ENCODE results near the gene CDH6. TPM values are rescaled to one million over a fixed set of nuclear protein-coding genes. Genes with fewer than 3 reads are reported as not detected.
A peak's percentile ranks its signal among the peaks of the same experiment; 100 is the strongest.

The CDH6 gene
- total RNA-seq, 1 experiment from 2014 or later: 0.12 TPM

DNA sequence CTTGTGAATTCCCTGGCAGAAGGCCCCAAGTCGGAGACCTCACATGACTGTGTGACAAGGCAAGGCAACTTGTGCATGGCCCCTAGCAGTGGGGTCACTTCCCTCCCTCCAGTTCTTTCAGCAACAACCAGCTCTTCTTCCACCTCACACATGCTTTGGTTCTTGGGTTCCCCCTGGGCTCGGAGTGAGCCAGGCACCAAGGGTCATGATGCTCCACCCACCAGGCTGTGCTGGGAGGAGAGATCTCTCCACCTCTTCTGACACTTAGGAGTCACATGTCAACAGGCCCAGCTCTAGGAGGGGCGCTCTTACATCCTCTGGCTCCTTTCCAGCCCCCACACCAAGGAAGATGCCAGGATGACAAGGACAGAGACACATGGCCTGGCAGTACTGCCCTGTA is 56.7 kb downstream of the CDH6 start:
- DNase-seq (ENCODE audit: low read depth): no peak

DNA sequence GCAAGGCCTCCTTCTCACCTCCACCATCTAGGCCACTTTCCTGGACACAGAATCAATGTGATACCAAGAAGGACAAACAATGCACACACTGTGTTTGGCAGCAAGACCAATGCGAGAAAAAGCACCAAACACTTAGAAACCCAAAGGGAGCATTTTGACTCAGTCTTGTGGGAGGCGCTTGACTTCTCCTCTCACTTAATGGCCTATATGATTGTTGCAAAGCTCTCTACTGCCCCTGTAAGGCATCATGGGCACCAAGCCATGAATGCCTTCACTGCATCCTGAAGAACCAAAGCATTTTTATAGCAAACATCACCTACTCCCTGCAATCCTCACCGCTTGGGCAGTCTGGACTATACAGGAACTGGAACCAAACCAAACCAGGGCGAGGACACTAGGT is 57.5 kb downstream of the CDH6 start:
- no peak for DNase-seq (ENCODE audit: low read depth)

DNA sequence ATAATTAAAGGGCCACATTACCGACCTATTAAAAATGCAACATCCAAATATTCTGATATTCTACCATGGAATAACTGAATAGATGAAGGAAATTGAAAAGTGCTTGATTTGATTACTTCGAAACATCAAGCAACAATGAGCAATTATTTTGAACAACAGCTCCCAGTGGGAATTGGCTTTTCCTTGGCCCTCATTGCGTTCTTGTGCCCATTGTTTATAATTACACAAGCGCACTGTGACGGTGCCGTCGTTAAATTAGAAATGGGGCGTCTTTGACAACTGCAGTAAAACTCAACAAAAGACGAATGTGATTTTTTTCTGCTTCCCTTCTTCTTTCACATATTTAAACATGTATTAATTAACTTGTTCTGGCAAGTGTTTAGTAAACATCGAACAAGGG is 61.6 kb downstream of the CDH6 start:
- DNase-seq (ENCODE audit: low read depth): no peak

DNA sequence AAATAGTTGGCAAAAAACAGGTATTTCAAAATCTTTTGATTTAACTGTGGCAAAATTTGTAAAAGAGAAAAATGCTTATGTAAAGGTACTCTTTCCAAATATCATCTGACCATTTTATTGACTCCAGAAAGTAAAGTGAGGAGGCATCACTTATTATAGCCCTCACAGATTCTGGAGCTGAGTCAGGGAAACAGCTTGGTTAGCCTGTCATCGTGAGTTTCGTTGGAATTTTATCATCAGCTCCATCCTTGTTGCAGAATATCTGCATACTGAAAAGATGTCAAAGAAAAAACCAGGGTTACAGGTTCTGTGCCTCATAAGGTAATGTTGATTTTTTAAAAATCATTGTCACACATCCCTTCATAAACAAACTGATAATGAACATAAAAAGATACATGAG is 74.8 kb downstream of the CDH6 start:
- DNase-seq (ENCODE audit: low read depth): no peak

GRCh38 chr5:31268686-31269085 is 75.2 kb downstream of the CDH6 start:
- no peak for DNase-seq (ENCODE audit: low read depth)

DNA sequence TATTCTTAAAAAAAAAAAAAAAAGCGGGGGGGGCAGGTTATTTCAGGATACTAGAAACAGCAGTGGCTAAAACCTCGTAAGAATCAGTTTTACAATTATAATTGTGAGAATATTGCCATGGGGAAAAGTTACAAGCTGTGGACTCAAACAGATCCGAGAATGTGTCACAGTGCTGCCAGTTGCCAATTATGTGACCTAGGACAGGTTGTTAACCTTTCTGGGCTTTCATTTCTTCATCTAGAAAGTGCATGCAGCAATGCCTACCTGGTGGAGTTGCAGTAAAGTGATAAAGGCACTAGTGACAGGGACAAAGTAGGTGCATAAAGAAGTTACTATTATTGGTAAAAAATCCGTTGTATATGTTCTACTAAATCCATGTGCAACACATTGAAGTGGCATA is 75.8 kb downstream of the CDH6 start:
- no peak for DNase-seq (ENCODE audit: low read depth)

DNA sequence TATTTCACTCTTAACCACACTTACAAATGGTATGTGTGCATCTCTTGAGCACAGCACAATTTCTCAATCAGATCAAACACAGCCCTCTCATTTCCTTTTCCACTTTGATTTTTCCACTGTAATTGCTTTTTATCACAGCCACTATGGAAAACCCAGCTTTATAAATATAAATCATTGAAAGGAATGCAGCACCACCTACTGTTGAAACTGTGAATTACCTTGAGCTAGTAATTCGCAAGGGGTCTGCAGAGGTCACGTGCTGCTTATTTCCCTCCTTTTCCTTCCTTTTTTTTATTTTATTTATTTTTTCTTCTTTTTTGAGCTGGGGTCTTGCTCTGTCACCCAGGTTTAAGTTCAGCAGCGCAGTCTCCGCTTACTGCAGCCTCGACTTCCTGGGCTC is 76.9 kb downstream of the CDH6 start:
- DNase-seq (ENCODE audit: low read depth): peak; percentile 14

DNA sequence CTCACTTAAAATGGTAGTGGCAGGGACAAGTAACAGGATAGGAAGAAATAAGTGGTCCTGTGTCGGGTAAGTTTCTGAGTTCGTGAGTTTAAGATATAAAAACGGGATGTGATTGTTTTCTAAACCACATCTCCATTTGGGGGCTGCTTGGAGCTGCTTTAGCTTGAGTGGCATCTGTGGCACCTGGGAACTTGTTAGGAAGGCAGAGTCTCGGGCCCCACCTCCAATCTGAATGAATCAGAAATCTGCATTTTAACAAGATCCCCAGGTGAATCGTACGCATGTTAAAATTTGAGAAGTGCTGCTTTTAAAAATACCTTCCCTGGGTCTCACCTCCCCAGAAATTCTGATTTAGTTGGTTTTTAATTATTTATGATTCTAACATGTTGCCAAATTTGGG is 78.1 kb downstream of the CDH6 start:
- no peak for DNase-seq (ENCODE audit: low read depth)

DNA sequence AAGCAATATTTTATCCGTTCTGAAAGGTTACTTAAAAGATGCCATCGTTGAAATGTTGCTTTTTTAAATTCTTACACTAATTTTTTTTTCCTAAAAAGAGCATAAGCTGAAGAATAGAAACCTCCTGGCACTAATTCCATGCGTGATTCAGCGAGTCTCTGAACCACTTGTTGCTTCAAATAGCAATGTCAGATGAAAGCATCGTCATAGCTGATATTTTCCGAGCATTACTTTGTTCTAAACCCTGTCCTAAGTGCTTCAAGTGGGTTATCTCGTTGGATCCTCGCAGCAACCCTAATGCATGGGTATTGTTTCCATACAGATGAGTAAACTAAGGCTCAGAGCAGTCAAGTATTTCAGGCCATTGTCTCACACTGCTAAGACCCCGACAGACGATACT is 79.7 kb downstream of the CDH6 start:
- peak; percentile 8 for DNase-seq (ENCODE audit: low read depth)

GRCh38 chr5:31273631-31274378 is 80.3 kb downstream of the CDH6 start:
- DNase-seq (ENCODE audit: low read depth): peak; percentile 13

GRCh38 chr5:31280210-31280609 is 86.7 kb downstream of the CDH6 start:
- DNase-seq (ENCODE audit: low read depth): no peak

DNA sequence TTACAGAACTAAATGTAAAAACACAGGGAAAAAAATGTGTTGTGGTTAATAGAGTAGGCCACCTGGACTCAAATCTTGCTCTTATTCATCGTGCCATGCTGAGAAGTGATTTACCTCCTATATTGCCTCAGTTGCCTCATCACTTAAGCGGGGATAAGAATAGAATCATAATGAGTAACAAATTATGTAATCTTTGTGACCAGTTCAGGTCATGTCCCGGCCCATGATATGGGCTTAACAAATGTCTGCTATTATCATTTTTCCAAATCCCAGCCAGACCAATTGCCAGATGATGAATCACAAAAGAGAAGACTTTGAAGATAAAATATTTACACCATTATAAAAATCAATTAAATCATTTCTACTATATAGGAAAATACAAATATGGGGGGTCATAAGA is 89.8 kb downstream of the CDH6 start:
- DNase-seq (ENCODE audit: low read depth): no peak

- no peak for DNase-seq (ENCODE audit: low read depth)
Measured at GRCh38 chr5:31285025-31285424, 91.5 kb downstream of the CDH6 start.

- no peak for DNase-seq (ENCODE audit: low read depth)
Measured at GRCh38 chr5:31287985-31288384, 94.5 kb downstream of the CDH6 start.

DNA sequence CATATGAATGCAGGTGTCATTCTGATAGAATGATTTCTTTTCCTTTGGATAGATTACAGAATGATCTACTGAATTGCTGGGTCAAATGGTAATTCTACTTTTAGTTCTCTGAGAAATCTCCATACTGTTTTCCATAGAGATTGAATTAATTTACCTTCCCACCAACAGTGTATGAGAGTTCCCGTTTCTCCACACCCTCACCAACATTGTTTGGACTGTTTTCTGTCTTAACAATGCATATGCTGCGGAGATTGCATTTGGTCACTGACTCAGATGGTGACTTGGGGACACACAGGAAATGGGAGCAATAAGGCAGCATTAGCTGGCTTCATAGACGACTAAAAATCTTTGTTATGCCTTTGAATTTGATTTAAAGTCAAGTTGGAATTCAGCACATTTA is 95.9 kb downstream of the CDH6 start:
- DNase-seq (ENCODE audit: low read depth): no peak

DNA sequence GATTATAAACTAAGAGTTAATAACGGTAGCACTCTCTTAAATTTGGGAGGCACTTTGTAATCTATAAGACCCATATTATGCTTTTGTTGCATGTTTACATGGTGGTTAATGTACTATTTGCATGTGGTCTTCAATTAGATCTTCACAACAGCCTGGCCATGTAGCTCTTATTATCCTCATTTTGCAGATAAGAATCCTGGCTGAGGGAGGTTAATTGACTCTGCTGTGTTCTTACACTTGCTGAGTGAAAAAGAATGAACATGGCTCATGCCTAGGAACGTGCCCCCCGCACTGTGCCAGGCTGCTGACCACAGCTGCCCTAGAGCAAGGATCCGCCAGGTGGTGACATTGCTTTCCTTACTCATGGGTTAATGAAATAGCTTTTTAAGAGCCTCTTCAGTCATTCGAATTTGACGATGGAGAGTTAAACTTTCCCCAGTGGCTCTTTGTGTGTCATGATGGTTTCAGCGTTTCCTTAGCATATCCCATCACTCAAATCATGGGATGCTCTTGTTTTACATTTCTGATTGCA is 97.9 kb downstream of the CDH6 start:
- peak; percentile 51 for DNase-seq (ENCODE audit: low read depth)

GRCh38 chr5:31300501-31300900 is 107.0 kb downstream of the CDH6 start:
- no peak for DNase-seq (ENCODE audit: low read depth)

- no peak for DNase-seq (ENCODE audit: low read depth)
Measured at GRCh38 chr5:31301833-31302232, 108.3 kb downstream of the CDH6 start.

GRCh38 chr5:31303688-31304087 is 110.2 kb downstream of the CDH6 start:
- DNase-seq (ENCODE audit: low read depth): no peak

DNA sequence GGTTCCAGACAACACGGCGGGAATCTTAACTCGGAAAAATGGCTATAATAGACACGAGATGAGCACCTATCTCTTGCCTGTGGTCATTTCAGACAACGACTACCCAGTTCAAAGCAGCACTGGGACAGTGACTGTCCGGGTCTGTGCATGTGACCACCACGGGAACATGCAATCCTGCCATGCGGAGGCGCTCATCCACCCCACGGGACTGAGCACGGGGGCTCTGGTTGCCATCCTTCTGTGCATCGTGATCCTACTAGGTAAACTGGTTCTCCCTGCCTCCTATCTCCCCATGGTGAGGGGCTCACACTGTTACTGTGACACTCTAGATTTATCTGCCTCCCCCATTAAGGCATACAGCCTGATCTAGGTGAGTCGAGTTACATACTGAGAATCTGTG is 124.2 kb downstream of the CDH6 start:
- no peak for DNase-seq (ENCODE audit: low read depth)

DNA sequence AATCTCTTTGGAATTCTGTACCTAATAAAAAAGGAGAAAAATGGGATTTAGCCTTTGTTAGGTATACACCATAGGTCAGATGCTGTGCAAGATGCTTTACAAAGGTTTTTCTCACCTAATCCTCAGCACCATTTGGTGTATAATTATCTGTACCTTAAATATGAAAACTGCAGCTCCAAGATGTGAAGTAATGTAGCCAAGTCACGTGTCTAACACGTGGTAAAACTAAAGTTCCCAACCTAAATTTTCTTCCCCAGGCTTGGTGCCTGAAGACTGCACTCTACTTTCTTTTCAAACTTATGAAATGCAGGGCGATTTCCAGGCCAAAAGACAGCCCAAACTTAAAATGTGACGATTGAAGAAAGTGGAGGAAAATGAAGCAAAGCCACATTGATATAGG is 125.8 kb downstream of the CDH6 start:
- DNase-seq (ENCODE audit: low read depth): no peak

DNA sequence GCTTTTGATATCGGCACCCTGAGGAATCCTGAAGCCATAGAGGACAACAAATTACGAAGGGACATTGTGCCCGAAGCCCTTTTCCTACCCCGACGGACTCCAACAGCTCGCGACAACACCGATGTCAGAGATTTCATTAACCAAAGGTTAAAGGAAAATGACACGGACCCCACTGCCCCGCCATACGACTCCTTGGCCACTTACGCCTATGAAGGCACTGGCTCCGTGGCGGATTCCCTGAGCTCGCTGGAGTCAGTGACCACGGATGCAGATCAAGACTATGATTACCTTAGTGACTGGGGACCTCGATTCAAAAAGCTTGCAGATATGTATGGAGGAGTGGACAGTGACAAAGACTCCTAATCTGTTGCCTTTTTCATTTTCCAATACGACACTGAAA is 129.5 kb downstream of the CDH6 start:
- no peak for DNase-seq (ENCODE audit: low read depth)

GRCh38 chr5:31324842-31325241 is 131.4 kb downstream of the CDH6 start:
- DNase-seq (ENCODE audit: low read depth): no peak

Measured in RPMI7951 (cell line).